Measurements from ENCODE around the gene ENG.
"Not testable (repeated sequence)": the region's sequence is repeated elsewhere in the genome, so short reads cannot be mapped to it uniquely, and the experiment has no call there.

DNA sequence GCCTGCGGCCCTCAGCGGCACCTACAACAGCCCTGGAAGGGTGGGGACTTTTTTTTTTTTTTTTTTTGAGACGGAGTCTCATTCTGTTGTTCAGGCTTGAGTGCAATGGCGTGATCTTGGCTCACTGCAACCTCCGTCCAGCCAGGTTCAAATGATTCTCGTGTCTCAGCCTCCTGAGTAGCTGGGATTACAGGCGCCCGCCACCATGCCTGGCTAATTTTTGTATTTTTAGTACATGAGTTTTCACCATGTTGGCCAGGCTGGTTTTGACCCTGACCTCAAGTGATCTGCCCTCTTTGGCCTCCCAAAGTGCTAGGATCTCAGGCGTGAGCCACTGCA lies 15.7 kb upstream of the ENG start:
- TF ChIP-seq, protein P1, sequence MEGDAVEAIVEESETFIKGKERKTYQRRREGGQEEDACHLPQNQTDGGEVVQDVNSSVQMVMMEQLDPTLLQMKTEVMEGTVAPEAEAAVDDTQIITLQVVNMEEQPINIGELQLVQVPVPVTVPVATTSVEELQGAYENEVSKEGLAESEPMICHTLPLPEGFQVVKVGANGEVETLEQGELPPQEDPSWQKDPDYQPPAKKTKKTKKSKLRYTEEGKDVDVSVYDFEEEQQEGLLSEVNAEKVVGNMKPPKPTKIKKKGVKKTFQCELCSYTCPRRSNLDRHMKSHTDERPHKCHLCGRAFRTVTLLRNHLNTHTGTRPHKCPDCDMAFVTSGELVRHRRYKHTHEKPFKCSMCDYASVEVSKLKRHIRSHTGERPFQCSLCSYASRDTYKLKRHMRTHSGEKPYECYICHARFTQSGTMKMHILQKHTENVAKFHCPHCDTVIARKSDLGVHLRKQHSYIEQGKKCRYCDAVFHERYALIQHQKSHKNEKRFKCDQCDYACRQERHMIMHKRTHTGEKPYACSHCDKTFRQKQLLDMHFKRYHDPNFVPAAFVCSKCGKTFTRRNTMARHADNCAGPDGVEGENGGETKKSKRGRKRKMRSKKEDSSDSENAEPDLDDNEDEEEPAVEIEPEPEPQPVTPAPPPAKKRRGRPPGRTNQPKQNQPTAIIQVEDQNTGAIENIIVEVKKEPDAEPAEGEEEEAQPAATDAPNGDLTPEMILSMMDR (IDR thresholded peaks at IDR 0.05; ENCODE audit: low read depth, low read length, poor library complexity, severe bottlenecking) = peak; percentile 28
- not testable (repeated sequence) for TF ChIP-seq EZH2phosphoT487 (IDR thresholded peaks at IDR 0.05; ENCODE audit: borderline replicate concordance, low read length)

Data from DOHH2 (cell line).